GM18520 (cell line): Measurements from ENCODE around the gene ANKRD35.
"Not testable (repeated sequence)": the region's sequence is repeated elsewhere in the genome, so short reads cannot be mapped to it uniquely, and the experiment has no call there.

ENCODE experiments used
- ATAC-seq: cut with Tn5 transposase; IDR thresholded peaks from one replicate; pipeline ENCODE4 v1.9.1; 2021; ENCODE audit not compliant: unreplicated experiment

ANKRD35 gene

GRCh38 chr1:145858238-145858900 lies 27.3 kb downstream of the ANKRD35 start:
- no peak for ATAC-seq

GRCh38 chr1:145857170-145857569 lies 28.5 kb downstream of the ANKRD35 start:
- ATAC-seq = no peak

- ATAC-seq = no peak
These were observed 30.2 kb downstream of the ANKRD35 start for GRCh38 chr1:145855426-145855948.

GRCh38 chr1:145849356-145850160 lies 36.1 kb downstream of the ANKRD35 start:
- ATAC-seq = no peak

- no peak for ATAC-seq
These were observed 37.8 kb downstream of the ANKRD35 start for GRCh38 chr1:145847827-145848226.

DNA sequence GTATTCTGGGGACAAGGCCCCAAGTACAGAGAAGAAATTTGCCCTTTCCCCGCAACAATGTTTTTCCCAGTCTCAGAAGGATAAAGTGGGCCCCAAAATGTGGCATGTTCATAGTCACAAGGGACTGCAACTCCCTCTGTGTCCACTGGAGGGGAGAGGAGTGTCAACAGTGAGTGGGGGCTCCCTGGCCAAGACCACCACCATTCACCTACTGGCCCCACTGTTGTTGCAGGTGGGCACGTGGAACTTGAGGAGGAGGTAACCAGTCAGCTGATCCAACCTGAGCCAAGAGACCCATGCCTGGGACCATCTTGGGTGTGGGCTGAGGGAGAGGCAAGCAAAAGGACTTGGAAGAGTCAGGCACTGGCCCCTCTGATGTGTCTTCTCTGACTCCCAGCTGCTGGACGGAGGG lies 39.5 kb downstream of the ANKRD35 start:
- ATAC-seq = no peak

GRCh38 chr1:145845514-145846161 lies 40.0 kb downstream of the ANKRD35 start, which contains the start of gene NUDT17:
TSS of gene NUDT17 (plus strand) at chr1:145845630. CDS start at chr1:145845641, 11 bp downstream.
- peak; percentile 37 for ATAC-seq

DNA sequence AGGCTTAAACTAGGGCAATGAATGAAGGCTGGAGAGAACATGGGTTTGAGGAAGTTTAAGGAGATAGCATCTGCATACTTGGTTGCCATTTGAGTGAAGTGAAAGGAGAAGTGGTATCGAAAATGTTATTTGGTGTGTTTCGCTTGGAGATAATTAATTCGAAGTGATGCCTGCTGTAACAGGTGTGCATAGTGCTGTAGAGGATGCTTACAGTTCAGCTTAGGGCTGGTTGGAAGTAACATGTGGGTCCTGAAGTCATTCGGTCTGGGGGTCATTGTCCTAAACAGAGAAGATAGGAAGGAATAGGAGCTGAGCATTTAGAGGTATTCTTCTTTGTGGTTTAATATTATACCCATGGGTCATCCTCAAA lies 40.5 kb downstream of the ANKRD35 start:
- ATAC-seq = peak; percentile 44

DNA sequence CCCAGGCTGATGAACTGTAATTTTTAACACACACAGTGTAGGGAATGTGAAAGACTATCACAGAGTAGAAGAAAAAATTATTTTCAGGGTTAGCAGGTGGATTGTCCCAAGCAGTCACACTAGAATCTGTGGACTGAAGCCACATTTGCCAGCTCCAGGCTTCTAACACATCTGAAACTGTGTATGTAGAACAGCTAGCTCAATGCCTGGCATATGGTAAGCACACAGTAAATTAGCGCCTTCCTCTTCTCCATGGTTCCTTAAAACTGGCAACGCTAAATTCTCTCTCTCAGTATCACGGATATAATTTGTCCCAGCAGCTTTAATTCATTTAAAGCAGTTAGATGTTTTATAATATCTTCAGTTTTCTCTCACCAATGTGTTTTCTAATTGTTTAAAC lies 42.6 kb downstream of the ANKRD35 start:
- ATAC-seq = no peak

- no peak for ATAC-seq
These were observed 48.0 kb downstream of the ANKRD35 start for GRCh38 chr1:145837656-145838055.

DNA sequence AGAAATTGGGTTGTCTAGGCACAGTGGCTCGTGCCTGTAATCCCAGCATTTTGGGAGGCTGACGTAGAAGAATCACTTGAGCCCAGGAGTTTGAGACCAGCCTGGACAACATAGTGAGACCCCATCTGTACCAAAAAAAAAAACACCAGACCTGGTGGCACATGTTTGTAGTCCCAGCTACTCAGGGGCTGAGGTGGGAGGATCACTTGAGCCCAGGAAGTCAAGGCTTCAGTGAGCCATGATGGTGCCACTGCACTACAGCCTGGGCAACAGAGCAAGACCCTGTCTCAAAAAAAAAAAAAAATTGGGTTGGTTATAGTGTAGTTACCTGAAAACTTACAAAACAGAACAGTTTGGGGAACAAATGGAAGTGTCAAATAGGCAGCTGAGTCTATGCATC lies 54.9 kb downstream of the ANKRD35 start:
- ATAC-seq = not testable (repeated sequence)

- ATAC-seq = no peak
These were observed 57.2 kb downstream of the ANKRD35 start for GRCh38 chr1:145828367-145829026.

- no peak for ATAC-seq
These were observed 57.7 kb downstream of the ANKRD35 start for GRCh38 chr1:145827966-145828365.

DNA sequence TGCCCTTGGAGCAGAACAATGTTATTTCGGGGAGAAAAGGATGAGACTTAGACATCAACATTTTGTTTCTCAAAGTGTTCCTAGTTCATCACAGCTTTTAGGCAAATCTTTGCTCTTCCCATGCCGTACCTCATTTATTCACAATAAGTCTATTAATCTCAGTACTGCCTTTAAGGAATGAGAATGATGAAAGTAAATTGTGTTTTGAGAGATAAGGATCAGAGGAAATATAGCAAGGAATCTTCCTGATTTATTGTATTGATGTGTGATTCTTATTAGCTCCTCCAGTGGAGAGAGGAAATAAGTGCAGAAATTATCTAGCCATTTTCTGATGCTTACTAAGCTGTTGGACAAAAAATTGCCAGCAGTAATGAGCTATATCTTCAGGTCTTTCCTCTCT lies 59.6 kb downstream of the ANKRD35 start:
- no peak for ATAC-seq

DNA sequence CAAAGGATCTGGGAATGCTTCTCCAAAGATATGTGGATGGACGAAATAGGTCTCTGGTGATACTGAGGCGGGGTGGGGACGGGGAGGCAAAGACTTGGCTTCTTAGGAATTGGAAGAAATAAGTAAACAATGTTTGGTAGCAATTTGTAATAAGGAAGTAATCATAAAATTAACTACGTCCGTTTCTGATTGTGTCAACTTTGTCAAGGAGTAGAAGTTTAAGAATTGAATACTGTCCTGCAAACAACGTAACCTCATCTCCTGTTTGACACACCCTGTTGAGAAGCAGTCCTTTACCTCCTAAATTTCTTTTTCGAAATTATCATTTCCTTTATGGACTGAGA lies 61.2 kb downstream of the ANKRD35 start:
- no peak for ATAC-seq

DNA sequence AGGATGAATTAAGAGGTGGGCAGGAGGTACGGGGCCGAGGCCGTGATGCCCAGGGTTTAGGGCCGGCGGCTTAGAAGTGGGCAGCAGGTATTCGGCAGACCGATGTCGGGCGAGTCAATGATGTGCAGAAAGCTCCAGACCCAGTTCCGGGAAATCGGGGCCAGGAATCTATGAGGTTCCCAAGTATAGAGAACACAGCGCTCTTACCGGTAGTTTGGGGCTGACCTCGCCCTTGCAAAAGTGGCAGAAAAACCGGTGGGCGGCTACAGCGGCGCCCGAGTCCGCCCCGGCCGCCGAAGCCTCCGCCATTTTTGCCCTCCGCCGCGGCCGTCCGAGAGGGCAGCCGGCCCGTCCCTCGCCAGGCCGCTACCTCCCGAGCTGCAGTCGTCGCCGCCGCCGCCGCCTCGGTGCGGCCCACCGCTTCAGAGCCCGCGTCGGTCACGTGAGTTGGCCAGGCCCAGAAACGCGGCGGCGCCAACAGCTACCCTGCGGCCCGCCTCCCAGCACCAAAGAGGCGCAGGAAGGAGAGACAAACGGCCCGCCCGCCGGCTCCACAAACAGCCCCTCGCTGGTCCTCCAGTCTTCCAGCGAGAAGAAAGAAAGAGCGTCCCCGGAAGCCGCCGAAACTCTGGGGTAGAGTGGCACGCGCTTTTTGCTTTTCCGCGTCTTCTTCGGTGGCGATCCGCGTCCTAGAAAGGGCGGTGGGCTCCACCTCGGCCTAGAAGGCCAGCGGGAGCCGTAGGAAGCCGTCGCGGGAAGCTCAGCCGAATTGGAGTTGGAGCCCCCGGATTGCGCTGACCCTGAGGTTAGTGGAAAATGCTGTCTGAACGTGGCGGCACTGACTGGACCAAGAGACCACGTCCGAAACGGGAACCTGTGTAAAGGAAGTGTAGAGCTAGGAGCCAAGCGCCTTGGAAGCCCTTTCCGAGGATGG lies 61.8 kb downstream of the ANKRD35 start, which contains the start of the genes POLR3C and RNF115:
Gene POLR3C (plus strand): TSS at position 636 of the 934 bp plus-strand sequence. CDS start 1,577 bp downstream, outside the sequence.
Gene RNF115 (minus strand): TSS at position 531 of the 934 bp plus-strand sequence. CDS start 222 bp downstream, at position 309.
- peak; percentile 80 for ATAC-seq

- ATAC-seq = not testable (repeated sequence)
These were observed 62.8 kb downstream of the ANKRD35 start for GRCh38 chr1:145822779-145823331.

GRCh38 chr1:145818095-145818494 lies 67.6 kb downstream of the ANKRD35 start:
- ATAC-seq = not testable (repeated sequence)
